SK-N-SH treated with all-trans-retinoic acid at 6 μM for 48 hours (cell line): ENCODE results near the gene GIPC2.

ENCODE experiments used
- ARNTL ChIP-seq: fragments of 450-650 bp; formaldehyde crosslinking; IDR thresholded peaks from 2 replicates; pipeline ENCODE4 v1.5.0; 2020; ENCODE audit warnings: low read depth, mild to moderate bottlenecking, moderate library complexity, borderline replicate concordance
- OSR1 ChIP-seq: fragments of 250-450 bp; sonication (Bioruptor Pico); IDR thresholded peaks from 2 replicates; pipeline ENCODE4 v1.8.0; 2022; ENCODE audit warnings: moderate library complexity, mild to moderate bottlenecking, inconsistent platforms
- SNAI2 ChIP-seq: fragments of 250-450 bp; sonication (Bioruptor Pico); IDR thresholded peaks from 2 replicates; pipeline ENCODE4 v1.5.0; 2020; ENCODE audit warnings: mild to moderate bottlenecking, moderate library complexity
- ZC3H10 ChIP-seq: fragments of 250-450 bp; sonication (Bioruptor Pico); IDR thresholded peaks from 2 replicates; pipeline ENCODE4 v1.5.1; 2021; ENCODE audit warnings: mild to moderate bottlenecking, moderate library complexity
- ZFP3 ChIP-seq: fragments of 250-450 bp; sonication (Bioruptor Pico); IDR thresholded peaks from 2 replicates; pipeline ENCODE4 v1.5.0; 2020; ENCODE audit warnings: mild to moderate bottlenecking, moderate library complexity
- ZNF70 ChIP-seq: fragments of 450-650 bp; formaldehyde crosslinking; IDR thresholded peaks from 2 replicates; pipeline ENCODE4 v1.5.0; 2020; ENCODE audit warnings: mild to moderate bottlenecking, moderate library complexity
- TF ChIP-seq, protein P1 (sequence below): fragments of 250-450 bp; sonication (Bioruptor Pico); IDR thresholded peaks from 2 replicates; pipeline ENCODE4 v1.8.0; 2020; ENCODE audit warnings: mild to moderate bottlenecking, moderate library complexity, borderline replicate concordance
- TF ChIP-seq, protein P2 (sequence below): fragments of 250-450 bp; sonication (Bioruptor Pico); IDR thresholded peaks from 2 replicates; pipeline ENCODE4 v1.5.0; 2020; ENCODE audit warnings: mild to moderate bottlenecking, moderate library complexity
- TF ChIP-seq, protein P3 (sequence below): fragments of 250-450 bp; sonication (Bioruptor Pico); IDR thresholded peaks from 2 replicates; pipeline ENCODE4 v1.5.1; 2020; ENCODE audit warnings: low read depth, mild to moderate bottlenecking, moderate library complexity

DNA sequence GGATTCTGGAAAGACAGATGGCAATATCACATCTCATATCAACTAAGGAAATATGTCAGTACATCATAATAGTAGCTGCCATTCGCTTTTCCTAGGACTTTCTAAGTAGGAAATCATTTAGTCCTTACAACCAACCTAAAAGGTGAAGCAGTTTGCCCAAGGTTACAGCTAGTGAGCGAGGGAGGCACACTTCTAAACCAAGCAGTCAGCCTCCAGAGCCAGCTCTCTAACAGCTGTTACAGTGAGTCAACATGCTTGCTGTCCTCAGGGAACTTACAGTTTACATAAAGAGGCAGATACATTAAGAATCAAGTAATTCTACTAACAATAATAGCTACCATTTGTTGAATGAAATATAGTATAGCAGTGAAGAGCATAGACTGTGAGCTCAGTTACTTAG is 57.1 kb downstream of the GIPC2 start:
- TF ChIP-seq OSR1 (no peak), ARNTL (CRISPR knock-in tag) (no peak), ZFP3 (no peak), ZNF70 (CRISPR knock-in tag) (no peak), SNAI2 (CRISPR knock-in tag) (no peak), ZC3H10 (CRISPR knock-in tag) (no peak)
- TF ChIP-seq, protein P1, sequence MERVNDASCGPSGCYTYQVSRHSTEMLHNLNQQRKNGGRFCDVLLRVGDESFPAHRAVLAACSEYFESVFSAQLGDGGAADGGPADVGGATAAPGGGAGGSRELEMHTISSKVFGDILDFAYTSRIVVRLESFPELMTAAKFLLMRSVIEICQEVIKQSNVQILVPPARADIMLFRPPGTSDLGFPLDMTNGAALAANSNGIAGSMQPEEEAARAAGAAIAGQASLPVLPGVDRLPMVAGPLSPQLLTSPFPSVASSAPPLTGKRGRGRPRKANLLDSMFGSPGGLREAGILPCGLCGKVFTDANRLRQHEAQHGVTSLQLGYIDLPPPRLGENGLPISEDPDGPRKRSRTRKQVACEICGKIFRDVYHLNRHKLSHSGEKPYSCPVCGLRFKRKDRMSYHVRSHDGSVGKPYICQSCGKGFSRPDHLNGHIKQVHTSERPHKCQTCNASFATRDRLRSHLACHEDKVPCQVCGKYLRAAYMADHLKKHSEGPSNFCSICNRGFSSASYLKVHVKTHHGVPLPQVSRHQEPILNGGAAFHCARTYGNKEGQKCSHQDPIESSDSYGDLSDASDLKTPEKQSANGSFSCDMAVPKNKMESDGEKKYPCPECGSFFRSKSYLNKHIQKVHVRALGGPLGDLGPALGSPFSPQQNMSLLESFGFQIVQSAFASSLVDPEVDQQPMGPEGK, result no peak
- TF ChIP-seq, protein P2, sequence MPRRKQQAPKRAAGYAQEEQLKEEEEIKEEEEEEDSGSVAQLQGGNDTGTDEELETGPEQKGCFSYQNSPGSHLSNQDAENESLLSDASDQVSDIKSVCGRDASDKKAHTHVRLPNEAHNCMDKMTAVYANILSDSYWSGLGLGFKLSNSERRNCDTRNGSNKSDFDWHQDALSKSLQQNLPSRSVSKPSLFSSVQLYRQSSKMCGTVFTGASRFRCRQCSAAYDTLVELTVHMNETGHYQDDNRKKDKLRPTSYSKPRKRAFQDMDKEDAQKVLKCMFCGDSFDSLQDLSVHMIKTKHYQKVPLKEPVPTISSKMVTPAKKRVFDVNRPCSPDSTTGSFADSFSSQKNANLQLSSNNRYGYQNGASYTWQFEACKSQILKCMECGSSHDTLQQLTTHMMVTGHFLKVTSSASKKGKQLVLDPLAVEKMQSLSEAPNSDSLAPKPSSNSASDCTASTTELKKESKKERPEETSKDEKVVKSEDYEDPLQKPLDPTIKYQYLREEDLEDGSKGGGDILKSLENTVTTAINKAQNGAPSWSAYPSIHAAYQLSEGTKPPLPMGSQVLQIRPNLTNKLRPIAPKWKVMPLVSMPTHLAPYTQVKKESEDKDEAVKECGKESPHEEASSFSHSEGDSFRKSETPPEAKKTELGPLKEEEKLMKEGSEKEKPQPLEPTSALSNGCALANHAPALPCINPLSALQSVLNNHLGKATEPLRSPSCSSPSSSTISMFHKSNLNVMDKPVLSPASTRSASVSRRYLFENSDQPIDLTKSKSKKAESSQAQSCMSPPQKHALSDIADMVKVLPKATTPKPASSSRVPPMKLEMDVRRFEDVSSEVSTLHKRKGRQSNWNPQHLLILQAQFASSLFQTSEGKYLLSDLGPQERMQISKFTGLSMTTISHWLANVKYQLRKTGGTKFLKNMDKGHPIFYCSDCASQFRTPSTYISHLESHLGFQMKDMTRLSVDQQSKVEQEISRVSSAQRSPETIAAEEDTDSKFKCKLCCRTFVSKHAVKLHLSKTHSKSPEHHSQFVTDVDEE (CRISPR knock-in tag), result no peak
- TF ChIP-seq, protein P3, sequence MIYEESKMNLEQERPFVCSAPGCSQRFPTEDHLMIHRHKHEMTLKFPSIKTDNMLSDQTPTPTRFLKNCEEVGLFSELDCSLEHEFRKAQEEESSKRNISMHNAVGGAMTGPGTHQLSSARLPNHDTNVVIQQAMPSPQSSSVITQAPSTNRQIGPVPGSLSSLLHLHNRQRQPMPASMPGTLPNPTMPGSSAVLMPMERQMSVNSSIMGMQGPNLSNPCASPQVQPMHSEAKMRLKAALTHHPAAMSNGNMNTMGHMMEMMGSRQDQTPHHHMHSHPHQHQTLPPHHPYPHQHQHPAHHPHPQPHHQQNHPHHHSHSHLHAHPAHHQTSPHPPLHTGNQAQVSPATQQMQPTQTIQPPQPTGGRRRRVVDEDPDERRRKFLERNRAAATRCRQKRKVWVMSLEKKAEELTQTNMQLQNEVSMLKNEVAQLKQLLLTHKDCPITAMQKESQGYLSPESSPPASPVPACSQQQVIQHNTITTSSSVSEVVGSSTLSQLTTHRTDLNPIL (CRISPR knock-in tag), result no peak
